GM12864 (cell line): ENCODE measurements around the gene VSTM2B.

ENCODE experiments used
- DNase-seq: peaks from one replicate; pipeline ENCODE4 v3.0.0-alpha.2; 2011; ENCODE audit warnings: low read depth
- H3K4me3 ChIP-seq: 2 replicates; pipeline ENCODE4 v1.5.1; 2011; ENCODE audit warnings: mild to moderate bottlenecking, low read depth, low read length, control low read depth
- CTCF ChIP-seq: IDR thresholded peaks from 2 replicates; pipeline ENCODE4 v1.5.1; 2011; ENCODE audit warnings: low read depth, mild to moderate bottlenecking, moderate library complexity, low read length, control low read depth, inconsistent platforms; ENCODE audit errors: missing control alignments

VSTM2B gene

GRCh38 chr19:29605653-29606419 lies 80.0 kb downstream of the VSTM2B start, which contains the start of gene POP4:
POP4 (plus strand) TSS chr19:29606283; CDS start chr19:29606319, 36 bp downstream.
- TF ChIP-seq CTCF = no peak
- peak within 1 kb of the TSS; percentile 84 for H3K4me3 ChIP-seq
- DNase-seq = peak; percentile 89

GRCh38 chr19:29606420-29606747 lies 80.6 kb downstream of the VSTM2B start:
- H3K4me3 ChIP-seq = peak overlapping the region; percentile 84
- DNase-seq = no peak
- TF ChIP-seq CTCF = no peak

GRCh38 chr19:29609636-29610035 lies 83.8 kb downstream of the VSTM2B start:
- no peak for TF ChIP-seq CTCF
- no peak overlapping the region for H3K4me3 ChIP-seq
- DNase-seq = no peak

GRCh38 chr19:29610213-29610573 lies 84.4 kb downstream of the VSTM2B start:
- TF ChIP-seq CTCF = no peak
- no peak for DNase-seq

GRCh38 chr19:29610574-29611271 lies 84.9 kb downstream of the VSTM2B start:
- DNase-seq = peak; percentile 82
- H3K4me3 ChIP-seq = no peak overlapping the region
- peak; percentile 86 for TF ChIP-seq CTCF

More at GRCh38 chr19:29610213-29610573, 84.4 kb downstream of the VSTM2B start:
- H3K4me3 ChIP-seq = no peak overlapping the region

- TF ChIP-seq CTCF = no peak
- DNase-seq = no peak
These were observed 86.3 kb downstream of the VSTM2B start for GRCh38 chr19:29612121-29612520.

More at GRCh38 chr19:29612121-29612520, 86.3 kb downstream of the VSTM2B start:
- no peak overlapping the region for H3K4me3 ChIP-seq
